Astrocyte (in vitro differentiated cells and primary cell): ENCODE results near the gene NFYB. TPM values are rescaled to one million over a fixed set of nuclear protein-coding genes. Genes with fewer than 3 reads are reported as not detected.

Experiments
- DNase-seq: peaks from one replicate; pipeline ENCODE4 v3.0.0-alpha.2; 2010; ENCODE audit warnings: low read depth
- FAIRE-seq: peaks from 2 replicates; lab custom pipeline; 2011; peaks lifted over from hg19 to GRCh38; lab: Jason Lieb, UNC
- H2AFZ ChIP-seq: 2 replicates; pipeline ENCODE4 v1.6.0; 2012; ENCODE audit warnings: low read depth, low read length, inconsistent platforms
- H3K27ac ChIP-seq: 2 replicates; pipeline ENCODE4 v1.5.1; 2011; ENCODE audit warnings: low read depth, low read length, inconsistent platforms
- H3K27me3 ChIP-seq: 2 replicates; pipeline ENCODE4 v1.6.0; 2011; ENCODE audit warnings: low read length, inconsistent platforms; ENCODE audit not compliant: insufficient read depth
- H3K36me3 ChIP-seq: 2 replicates; pipeline ENCODE4 v1.5.1; 2011; ENCODE audit warnings: low read length, inconsistent platforms; ENCODE audit not compliant: insufficient read depth
- H3K4me1 ChIP-seq: 2 replicates; pipeline ENCODE4 v1.5.1; 2011; ENCODE audit warnings: low read length, inconsistent platforms; ENCODE audit not compliant: insufficient read depth
- H3K4me2 ChIP-seq: 2 replicates; pipeline ENCODE4 v1.6.0; 2012; ENCODE audit warnings: low read length, inconsistent platforms
- H3K4me3 ChIP-seq: 2 replicates; pipeline ENCODE4 v1.5.1; 2011; ENCODE audit warnings: low read depth, mild to moderate bottlenecking, low read length, inconsistent platforms; ENCODE audit not compliant: insufficient read depth
- H3K79me2 ChIP-seq: 2 replicates; pipeline ENCODE4 v1.6.0; 2012; ENCODE audit warnings: mild to moderate bottlenecking, low read length, inconsistent platforms; ENCODE audit not compliant: insufficient read depth
- H3K9ac ChIP-seq: 2 replicates; pipeline ENCODE4 v1.6.0; 2012; ENCODE audit warnings: mild to moderate bottlenecking, low read length, inconsistent platforms
- H3K9me3 ChIP-seq: 2 replicates; pipeline ENCODE4 v1.5.1; 2012; ENCODE audit warnings: low read depth, mild to moderate bottlenecking, low read length, inconsistent platforms; ENCODE audit not compliant: insufficient read depth
- H4K20me1 ChIP-seq: 2 replicates; pipeline ENCODE4 v1.6.0; 2012; ENCODE audit warnings: low read length, inconsistent platforms; ENCODE audit not compliant: insufficient read depth
- H3K27ac Mint-ChIP-seq: one replicate; pipeline ENCODE4 v1.8.0; 2021; ENCODE audit warnings: mild to moderate bottlenecking, mixed read lengths; ENCODE audit not compliant: unreplicated experiment
- H3K27me3 Mint-ChIP-seq: one replicate; pipeline ENCODE4 v1.8.0; 2021; ENCODE audit warnings: low read depth, mixed read lengths; ENCODE audit not compliant: unreplicated experiment
- H3K36me3 Mint-ChIP-seq: one replicate; pipeline ENCODE4 v1.8.0; 2021; ENCODE audit warnings: low read depth, mixed read lengths; ENCODE audit not compliant: unreplicated experiment
- H3K4me1 Mint-ChIP-seq: one replicate; pipeline ENCODE4 v1.8.0; 2021; ENCODE audit warnings: low read depth, mixed read lengths; ENCODE audit not compliant: unreplicated experiment
- H3K4me3 Mint-ChIP-seq: one replicate; pipeline ENCODE4 v1.8.0; 2021; ENCODE audit warnings: mild to moderate bottlenecking, moderate library complexity, mixed read lengths; ENCODE audit not compliant: unreplicated experiment
- H3K9me3 Mint-ChIP-seq: one replicate; pipeline ENCODE4 v1.8.0; 2021; ENCODE audit warnings: mild to moderate bottlenecking, mixed read lengths; ENCODE audit not compliant: unreplicated experiment
- CTCF ChIP-seq: IDR thresholded peaks from 2 replicates; pipeline ENCODE4 v1.5.1; 2011; ENCODE audit warnings: low read depth, mild to moderate bottlenecking, inconsistent platforms, low read length, moderate library complexity; ENCODE audit not compliant: insufficient read depth
- EZH2 ChIP-seq: IDR thresholded peaks from 2 replicates; pipeline ENCODE4 v1.6.1; 2012; ENCODE audit warnings: mild to moderate bottlenecking, low read length, inconsistent platforms; ENCODE audit not compliant: insufficient read depth
- total RNA-seq: library from RNA; stranded (reverse); gene quantifications from 2 replicates; pipeline ENCODE4 v1.2.1, GENCODE V29; 2021

Gene NFYB
- total RNA-seq, 1 donor from 2014 or later = 14.8 TPM

GRCh38 chr12:104181313-104181712 lies 43.3 kb upstream of the NFYB start:
- Histone ChIP-seq H2AFZ (no peak overlapping the region), H3K4me2 (peak overlapping the region; percentile 0)
- peaks cover 3% of the 10 kb centered on the region for H3K36me3 Mint-ChIP-seq

GRCh38 chr12:104180374-104180773 lies 42.4 kb upstream of the NFYB start:
- peaks cover 27% of the 10 kb centered on the region for H3K4me1 ChIP-seq
- H3K4me3 ChIP-seq = no peak overlapping the region
- H3K9me3 ChIP-seq = peaks cover 14% of the 10 kb centered on the region
- H3K27ac ChIP-seq = no peak overlapping the region
- no peak overlapping the region for H3K9ac ChIP-seq
- Mint-ChIP-seq H3K36me3 (peaks cover 3% of the 10 kb centered on the region), H3K4me1 (peaks cover 15% of the 10 kb centered on the region), H3K9me3 (peaks cover 7% of the 10 kb centered on the region), H3K27me3 (peaks cover 2% of the 10 kb centered on the region), H3K4me3 (no peak overlapping the region), H3K27ac (no peak overlapping the region)
- no peak overlapping the region for H2AFZ ChIP-seq
- H3K4me2 ChIP-seq = no peak overlapping the region
- FAIRE-seq (no peak), DNase-seq (no peak)
- H4K20me1 ChIP-seq = no peaks in the 10 kb centered on the region
- H3K36me3 ChIP-seq = no peaks in the 10 kb centered on the region
- TF ChIP-seq CTCF (no peak), EZH2 (no peak)
- no peaks in the 10 kb centered on the region for H3K27me3 ChIP-seq
- H3K79me2 ChIP-seq = no peaks in the 10 kb centered on the region

More at GRCh38 chr12:104181313-104181712, 43.3 kb upstream of the NFYB start:
- no peak for TF ChIP-seq EZH2
- TF ChIP-seq CTCF = no peak
- no peak overlapping the region for H3K9ac ChIP-seq
- H4K20me1 ChIP-seq = no peaks in the 10 kb centered on the region
- Mint-ChIP-seq H3K4me3 (no peak overlapping the region), H3K27me3 (peaks cover 2% of the 10 kb centered on the region), H3K27ac (peak overlapping the region; percentile 28), H3K9me3 (peaks cover 7% of the 10 kb centered on the region), H3K4me1 (peaks cover 15% of the 10 kb centered on the region)
- H3K27ac ChIP-seq = no peak overlapping the region
- H3K9me3 ChIP-seq = peaks cover 14% of the 10 kb centered on the region
- no peaks in the 10 kb centered on the region for H3K27me3 ChIP-seq
- H3K4me3 ChIP-seq = no peak overlapping the region
- DNase-seq (peak; percentile 75), FAIRE-seq (no peak)
- H3K4me1 ChIP-seq = peaks cover 27% of the 10 kb centered on the region
- H3K79me2 ChIP-seq = no peaks in the 10 kb centered on the region
- H3K36me3 ChIP-seq = no peaks in the 10 kb centered on the region

GRCh38 chr12:104177663-104178501 lies 39.9 kb upstream of the NFYB start:
- peak overlapping the region; percentile 20 for H3K27ac ChIP-seq
- TF ChIP-seq EZH2 (no peak), CTCF (peak; percentile 11)
- Mint-ChIP-seq H3K27ac (no peak overlapping the region), H3K36me3 (peaks cover 3% of the 10 kb centered on the region), H3K4me1 (peaks cover 15% of the 10 kb centered on the region), H3K9me3 (no peaks in the 10 kb centered on the region), H3K4me3 (no peak overlapping the region), H3K27me3 (peaks cover 5% of the 10 kb centered on the region)
- peak; percentile 60 for FAIRE-seq
- no peaks in the 10 kb centered on the region for H3K36me3 ChIP-seq
- peak overlapping the region; percentile 18 for H2AFZ ChIP-seq
- H3K9ac ChIP-seq = no peak overlapping the region
- no peaks in the 10 kb centered on the region for H4K20me1 ChIP-seq
- H3K4me2 ChIP-seq = peak overlapping the region; percentile 56
- H3K9me3 ChIP-seq = no peaks in the 10 kb centered on the region
- no peak overlapping the region for H3K4me3 ChIP-seq
- H3K79me2 ChIP-seq = no peaks in the 10 kb centered on the region
- no peaks in the 10 kb centered on the region for H3K27me3 ChIP-seq
- peaks cover 27% of the 10 kb centered on the region for H3K4me1 ChIP-seq
- peak; percentile 98 for DNase-seq
